ENCODE measurements around the gene RAB17.

RAB17 gene, protein sequence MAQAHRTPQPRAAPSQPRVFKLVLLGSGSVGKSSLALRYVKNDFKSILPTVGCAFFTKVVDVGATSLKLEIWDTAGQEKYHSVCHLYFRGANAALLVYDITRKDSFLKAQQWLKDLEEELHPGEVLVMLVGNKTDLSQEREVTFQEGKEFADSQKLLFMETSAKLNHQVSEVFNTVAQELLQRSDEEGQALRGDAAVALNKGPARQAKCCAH

DNA sequence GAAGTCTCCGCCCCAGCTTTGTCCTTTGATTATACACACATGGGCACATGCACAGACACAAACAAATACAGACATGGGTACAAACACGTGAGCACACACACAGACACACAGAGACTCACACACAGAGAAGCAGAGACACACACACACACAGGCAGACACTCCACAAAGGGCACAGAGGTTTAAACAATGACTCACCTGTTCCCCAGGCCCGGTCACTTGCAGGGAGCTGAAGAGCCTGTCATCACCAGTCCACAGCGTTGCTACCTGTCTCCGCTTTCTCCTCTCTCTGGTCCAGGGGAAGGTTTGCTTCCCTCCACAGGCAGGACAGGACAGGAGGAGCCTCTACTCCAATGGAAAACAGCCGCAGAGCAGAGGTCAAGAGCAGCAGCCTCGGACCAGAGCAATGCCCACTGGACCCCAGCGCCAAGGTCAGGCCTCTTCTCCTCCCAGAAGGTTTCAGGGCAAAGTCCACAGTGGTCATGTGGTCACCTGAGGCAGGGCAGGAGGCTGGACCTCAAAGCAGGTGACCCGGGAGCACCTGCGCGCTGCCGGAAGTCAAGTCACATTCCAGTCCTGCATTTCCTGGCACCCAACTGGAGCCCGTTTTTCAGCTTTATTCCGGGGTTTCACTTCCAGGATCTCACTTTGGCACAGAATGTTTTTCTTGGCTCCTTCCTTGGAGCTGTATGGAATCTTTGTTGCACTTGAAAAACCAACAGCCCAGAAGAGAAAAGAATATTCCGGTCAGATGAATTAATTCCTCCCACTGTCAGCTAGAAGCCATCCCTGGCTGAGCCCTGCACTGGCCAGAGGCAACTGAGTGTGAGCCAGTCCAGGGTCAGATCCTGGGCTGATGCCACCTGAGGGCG, at the start of gene RAB17:
RAB17 (minus strand) TSS at position 463 of the 869 bp plus-strand sequence. CDS start 4,580 bp downstream, outside the sequence.
- DNase-seq (ENCODE audit: low spot score), result peak; percentile 94

DNA sequence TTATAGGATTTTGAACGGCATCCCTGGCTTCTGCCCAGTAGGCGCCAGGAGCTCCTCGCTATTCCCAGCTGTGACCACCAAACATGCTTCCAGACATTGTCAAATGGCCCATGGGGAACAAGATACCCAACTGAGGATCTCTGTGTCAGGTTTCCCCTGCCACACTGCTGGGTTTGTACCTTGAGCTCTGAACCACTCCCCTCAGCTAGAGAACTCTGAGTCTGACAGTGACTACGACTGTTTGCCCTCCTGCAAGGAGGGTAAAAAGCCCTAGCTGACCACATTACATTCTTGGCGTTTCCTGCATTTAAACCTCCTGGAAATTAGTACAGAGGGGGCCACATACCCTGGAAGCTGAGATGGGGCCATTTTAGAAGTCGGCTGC, 49.3 kb upstream of the RAB17 start:
- DNase-seq (ENCODE audit: low spot score), result no peak

DNA sequence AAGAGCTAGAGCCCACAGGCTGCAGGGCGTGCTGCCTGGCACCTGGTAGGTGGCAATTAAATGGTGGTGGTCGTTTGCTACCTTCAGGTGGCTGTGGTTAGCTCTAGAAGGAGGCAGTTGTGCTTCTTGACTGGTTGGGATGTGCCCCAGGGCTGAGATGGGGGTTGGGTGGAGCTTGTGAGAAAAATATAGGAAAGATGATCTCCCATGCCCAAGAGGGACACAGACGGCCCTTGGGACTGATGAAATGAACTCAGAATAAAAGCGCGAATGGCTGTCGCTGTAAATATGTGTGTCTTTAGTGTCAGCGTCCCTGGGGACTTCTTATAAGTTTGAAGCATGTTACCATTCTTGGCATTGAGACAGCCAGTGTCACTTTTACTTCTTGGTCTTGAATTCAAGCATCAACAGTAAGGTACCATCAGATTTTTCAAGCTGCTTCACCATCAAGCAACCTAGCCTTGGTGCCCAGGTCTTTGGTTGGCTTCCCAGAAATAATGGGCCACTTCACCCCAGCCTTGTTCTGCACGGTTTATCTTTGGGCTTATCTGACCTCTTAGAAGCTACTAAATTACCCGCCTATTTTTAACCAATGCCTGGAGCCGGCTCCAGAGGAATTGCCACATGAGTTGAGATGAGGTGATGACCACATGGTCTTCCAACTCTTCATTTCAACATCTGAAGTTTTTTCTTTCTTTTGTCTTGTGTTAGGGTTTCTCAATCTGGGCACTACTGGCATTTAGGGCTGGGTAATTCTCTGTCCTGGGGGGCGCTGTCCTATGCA, 48.7 kb upstream of the RAB17 start:
- no peak for DNase-seq (ENCODE audit: low spot score)

DNA sequence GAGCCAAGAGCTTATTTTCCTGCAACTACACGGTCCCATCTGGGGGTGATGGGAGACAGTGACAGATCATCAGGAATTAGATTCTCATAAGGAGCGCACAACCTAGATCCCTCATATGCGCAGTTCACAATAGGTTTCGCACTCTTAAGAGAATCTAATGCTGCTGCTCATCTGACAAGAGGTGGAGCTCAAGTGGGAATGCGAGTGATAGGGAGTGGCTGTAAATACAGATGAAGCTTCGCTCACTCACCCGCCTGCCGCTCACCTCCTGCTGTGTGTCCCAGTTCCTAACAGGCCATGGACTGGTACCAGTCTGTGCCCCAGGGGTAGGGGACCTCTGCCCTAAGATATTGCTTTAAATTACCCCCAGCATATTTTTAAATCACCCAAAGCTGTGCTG, 47.6 kb upstream of the RAB17 start:
- DNase-seq (ENCODE audit: low spot score), result no peak

DNA sequence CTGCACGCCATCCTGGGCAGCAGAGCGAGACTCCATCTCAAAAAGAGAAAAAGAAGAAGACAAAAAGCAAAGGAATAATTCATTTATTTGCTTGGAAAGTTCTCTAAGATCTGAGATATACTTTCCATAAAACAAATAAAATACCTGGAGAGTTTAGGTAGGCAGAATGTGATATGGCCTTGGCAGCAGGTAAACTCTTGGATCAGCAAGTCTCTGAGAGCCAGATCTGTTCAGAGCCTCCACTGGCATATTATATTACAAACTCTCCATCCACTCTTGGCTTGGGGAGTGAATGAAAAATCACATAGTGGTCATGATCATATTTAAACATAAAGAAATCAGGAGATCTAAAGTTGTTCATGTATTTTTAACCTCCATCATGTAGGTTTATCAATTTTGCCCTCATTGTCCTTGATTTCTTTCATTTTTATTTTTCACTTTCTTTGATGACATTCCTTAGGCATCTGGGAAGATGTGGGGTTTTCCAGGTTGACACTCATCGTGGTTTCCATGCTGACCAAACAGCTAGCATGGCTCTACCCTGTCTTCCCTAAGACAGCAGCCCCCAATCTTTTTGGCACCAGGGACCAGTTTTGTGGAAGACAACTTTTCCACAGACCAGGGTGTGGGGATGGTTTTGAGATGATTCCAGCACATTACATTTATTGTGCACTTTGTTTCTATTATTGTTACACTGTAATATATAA, 47.0 kb upstream of the RAB17 start:
- no peak for DNase-seq (ENCODE audit: low spot score)

DNA sequence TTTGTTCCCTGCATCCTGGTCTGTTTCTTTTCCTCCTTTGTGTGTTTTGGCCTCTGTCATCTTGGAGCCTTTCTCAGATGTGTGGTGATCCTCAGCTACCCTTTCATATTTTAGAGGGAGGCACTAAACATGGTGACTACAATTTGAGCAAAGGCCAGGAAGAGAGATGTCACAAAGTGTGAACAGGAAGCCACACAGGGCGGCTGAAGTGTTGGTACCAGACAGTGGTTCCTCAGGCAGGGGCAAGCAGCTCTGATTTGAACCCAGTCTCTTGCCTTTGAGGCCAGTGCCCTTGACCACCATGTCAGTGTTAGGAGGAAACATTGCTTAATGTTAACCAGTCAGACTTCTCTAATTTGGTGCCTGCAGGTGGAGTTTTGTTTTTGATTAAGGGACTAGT, 46.0 kb upstream of the RAB17 start:
- DNase-seq (ENCODE audit: low spot score), result no peak

DNA sequence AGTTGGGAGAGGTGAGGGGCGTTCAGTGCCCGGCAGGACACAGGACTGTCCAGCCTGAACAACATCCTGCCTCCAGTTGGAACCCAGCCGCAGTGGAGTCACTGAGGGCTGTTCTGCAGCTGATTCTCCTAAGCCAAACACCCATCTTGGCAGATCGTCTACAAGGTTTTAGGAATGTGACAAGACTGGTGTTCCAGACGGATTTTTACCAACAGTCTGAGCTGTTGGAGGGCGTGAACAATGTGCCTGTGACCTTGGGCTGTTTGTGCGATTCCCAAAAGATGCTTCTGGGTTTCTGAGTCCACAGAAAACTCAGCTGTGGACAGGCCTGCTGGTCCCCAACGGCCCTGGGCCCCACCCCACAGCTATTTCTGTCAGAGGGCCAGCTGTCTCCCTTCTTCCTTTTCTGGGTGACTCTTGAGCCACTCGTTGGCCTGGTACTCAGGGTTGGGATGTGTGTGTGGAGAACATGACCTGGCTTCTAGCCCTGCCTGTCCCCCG, 42.6 kb upstream of the RAB17 start:
- DNase-seq (ENCODE audit: low spot score), result no peak

DNA sequence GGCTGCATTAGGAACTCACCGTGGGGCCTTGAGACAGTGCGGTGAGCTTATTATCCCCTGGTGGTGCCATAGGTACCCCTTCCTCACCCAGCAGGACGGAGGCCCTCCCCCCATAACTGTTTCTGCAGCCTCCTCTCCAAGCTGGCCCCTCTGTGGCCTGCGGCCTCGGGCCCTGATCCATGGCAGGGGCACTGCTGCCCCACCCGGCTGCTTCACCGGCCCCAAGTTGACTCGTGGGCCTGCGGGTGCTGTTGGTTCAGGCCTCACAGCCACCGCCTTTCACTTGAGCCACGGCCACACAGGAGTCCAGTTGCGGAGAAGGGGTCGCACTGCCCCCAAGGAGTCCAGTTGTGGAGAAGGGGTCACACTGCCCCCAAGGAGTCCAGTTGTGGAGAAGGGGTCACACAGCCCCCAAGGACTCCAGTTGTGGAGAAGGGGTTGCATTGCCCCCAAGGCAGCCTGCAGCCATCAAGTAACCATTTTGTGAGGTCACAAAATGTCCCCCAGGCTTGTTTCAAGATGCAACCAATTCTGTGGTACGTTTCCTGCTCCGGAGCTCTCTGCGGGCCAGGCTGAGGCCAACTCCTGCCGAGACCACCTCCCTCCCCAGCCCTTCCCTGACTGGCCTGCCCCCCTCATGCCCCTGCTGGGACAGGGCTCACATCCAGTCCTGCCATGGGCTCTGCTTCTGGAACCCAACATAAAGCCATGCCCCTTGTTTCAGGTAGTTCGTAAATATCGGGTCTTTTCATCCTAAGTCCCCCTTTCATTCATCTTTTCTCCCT, 41.5 kb upstream of the RAB17 start:
- DNase-seq (ENCODE audit: low spot score), result no peak

DNA sequence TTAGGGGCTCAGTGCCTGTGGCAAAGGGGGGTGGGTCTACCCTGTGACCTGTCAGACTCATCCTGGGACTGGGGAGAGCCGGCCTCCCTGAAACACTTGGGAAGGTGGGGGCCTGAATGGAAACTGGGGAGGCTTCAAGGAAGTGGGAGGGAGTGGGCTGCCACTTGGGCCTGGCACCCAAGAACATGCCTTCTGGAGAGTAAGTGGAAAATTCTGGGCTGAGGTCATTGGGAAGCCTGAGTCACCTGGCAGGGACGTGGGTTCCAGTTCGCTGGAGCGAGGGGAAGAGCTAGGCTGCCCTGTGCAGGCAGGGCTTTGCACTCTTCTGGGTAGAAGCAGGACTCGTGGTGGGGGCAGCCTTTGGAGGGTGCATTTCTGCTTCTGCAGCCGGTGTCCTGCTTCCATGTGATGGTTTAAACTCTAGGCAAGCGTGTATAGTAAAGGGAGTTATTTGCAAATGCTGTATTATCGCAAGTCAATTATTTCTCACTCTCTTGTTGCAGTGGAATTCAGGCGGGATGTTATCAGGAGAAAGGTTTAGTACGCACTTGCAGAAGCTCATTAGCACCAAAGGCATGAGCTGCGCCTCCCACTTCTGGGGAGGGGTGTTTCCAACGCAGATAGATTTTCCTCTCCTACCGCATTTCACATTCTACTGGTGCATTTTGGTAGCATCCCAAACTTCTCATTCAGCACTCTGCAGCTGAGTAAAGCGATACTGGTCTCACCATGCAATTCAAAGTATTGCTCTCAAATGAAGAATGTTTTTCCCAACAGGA, 40.7 kb upstream of the RAB17 start:
- DNase-seq (ENCODE audit: low spot score), result no peak

DNA sequence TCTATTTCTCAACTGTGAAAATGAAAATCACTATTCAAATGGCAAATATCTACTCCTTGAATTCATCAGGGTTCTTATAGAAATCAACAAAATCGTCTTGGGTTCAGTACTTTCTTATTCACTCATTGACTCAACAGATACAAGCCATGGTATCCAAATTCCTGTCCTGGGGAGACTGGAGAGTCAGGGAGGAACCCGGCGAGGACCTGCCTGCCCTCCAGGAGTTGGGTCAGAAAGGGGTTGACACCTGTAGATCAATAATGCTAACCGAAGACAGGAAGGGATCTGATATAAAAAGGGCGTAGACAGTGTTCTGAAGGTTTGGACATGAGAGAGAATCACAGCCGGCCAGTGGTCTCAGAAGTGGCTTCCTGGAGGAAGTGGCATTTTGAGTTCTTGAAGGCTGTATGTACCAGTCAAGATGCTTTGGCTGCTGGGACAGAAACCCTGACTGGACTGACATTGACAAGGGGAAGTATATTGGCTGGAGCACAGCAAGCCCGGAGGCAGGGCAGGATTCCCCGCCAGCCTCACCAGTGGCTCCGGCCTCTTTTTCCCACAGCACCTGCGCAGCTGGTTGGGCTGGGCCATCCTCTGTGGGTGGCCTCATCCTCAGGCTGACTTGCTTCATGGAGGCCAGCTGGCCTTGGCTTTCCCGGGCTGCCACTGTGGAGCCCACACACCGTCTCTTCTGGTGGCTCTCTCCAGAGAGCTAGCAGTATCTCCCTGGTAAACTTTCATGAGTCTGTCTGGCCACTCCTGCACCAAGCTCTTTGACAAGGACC, 39.9 kb upstream of the RAB17 start:
- no peak for DNase-seq (ENCODE audit: low spot score)

DNA sequence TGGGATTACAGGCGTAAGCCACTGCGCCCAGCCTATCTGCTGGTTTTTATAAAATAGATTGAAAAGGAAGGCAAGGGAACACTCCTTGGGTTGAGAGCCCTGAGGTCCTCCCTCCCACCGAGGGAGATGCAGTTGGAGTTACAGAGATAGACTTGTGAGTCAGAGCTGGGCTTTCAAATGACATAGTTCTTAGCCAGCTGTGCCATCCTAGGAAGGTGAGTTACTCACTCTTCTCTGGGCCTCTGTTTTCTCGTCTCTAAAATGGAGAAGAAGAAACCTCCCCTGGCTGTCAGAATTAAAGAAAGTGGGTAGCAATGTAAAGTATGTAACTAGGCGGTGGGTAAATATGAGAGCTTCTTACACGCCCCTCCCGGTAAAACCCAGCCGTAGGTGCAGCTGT, 39.2 kb upstream of the RAB17 start:
- no peak for DNase-seq (ENCODE audit: low spot score)

DNA sequence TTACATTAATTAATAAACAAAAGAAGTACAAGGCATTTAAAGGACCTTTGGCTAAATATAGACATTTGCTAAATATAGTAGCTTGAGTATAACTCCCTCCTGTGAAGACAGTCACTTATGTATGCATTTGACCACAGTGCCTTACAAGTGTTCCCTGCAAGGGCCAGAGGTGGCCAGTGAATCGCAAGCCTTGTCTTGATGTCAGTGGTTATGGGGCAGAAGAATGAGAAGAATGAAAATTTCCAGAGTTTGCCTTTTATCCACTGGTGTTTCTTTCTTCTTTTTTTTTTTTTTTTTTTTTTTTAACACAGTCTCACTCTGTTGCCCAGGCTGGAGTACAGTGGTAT, 38.6 kb upstream of the RAB17 start:
- DNase-seq (ENCODE audit: low spot score), result no peak

DNA sequence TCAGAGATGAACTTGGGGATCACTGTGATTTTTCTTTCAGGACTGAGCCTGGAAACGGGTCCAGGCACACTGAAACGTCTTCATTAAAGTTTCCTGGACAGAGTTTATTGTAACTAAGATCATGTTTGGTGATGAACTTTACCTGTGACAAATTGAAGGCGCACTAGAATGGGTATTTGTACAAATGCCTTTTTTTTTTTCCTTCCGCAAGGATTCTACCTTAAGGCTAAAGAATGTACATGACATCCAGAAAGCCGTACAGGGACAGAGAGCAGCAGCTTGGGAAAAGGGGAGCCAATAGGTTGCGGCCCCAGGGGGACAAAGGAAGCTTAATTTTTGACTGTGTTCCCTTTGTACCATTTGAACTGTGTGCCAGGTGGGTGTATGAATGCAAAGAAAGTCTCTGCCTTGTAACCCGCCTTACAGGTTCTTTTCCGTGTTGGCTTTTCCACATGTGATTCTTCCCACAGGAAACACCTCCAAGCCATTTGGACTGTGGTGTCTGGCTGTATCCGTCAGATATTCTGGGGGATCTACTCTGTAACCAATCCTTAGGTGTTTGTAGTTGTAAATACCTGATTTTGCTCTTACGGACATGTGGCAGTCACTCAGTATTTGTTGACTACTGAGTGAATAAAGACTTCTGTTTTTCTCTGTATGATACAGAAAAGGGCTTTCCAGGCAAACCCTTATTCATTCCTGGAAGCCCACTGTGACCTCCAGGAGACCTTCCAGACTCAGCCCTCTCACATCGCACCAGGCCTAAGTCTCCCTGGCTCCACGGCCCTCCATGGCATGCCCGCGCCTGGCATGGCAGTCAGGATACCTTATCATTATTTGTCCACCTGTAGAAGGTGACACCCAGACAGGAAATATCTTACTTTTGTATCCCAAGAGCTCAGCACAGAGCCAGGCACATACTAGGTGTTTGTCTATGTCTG, 38.0 kb upstream of the RAB17 start:
- no peak for DNase-seq (ENCODE audit: low spot score)

DNA sequence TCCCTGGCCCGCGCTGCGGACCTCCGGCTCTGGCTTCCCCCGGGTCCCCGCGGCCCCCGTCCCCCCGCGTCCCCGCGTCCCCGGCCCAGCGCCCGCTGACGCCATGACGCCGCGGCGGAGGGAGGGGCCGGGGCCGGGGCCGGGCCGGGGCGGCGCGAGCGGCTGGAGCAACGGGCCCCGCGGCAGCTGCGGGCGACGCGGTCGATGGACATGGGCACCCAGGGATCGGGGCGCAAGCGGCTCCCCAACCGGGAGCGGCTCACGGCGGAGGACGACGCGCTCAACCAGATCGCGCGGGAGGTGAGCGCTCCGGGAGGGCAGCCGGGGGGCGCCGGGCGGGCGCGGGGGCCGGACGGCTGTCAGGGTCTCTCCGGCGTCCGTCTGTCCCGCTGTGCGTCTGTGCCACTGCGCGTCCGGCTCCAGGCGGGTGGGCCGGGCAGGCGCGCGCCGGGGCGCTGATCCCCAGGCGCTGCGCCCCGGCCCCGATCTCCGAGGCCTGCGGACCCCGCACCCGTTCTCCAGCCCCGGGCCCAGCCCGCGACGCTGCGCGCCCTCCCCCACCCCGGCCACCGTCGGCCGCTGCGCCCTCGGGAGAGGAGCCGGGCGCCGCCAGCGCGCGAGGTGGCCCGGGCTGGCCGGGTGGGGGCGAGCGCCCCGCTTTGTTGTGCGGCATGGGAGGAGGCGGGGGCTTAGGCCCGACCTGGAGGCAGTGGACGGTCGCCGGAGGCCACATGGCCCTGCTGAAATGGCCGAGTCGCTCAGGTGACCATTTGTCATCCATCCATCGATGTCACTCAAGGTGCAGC, 37.1 kb upstream of the RAB17 start, which contains the start of gene LRRFIP1:
LRRFIP1 (plus strand) TSS at position 147 of the 806 bp plus-strand sequence; CDS start at position 205, 58 bp downstream.
- DNase-seq (ENCODE audit: low spot score), result no peak

DNA sequence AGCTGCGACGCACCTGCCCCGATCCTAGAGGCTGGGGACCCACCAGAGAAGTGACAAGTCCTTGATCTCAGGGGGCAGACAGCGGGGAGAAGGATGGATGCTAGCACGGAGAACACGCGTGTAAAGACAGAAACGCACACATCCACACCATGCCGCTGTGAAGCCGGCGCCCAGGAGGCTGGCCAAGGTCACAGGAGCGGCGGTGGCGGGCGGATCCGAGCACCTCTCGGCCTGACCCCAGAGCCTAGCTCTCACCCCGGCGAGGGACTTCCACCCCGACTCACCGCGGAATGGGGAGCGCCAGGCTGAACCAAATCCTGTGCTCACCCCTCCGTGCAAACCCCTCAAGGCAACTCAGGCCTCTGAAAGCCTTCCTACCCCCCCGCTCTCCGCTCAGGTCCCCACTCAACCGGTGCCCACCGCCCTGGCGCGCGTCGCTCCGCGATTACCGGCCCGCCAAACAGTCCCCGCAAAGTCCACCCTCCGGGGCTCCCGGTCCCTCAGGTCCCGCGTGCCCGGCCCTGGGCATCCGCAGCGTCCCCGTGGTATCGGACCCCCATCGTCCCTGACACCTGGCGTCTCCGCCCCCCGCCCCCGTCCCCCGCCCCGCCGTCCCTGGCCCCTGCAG, 36.4 kb upstream of the RAB17 start:
- DNase-seq (ENCODE audit: low spot score), result no peak

DNA sequence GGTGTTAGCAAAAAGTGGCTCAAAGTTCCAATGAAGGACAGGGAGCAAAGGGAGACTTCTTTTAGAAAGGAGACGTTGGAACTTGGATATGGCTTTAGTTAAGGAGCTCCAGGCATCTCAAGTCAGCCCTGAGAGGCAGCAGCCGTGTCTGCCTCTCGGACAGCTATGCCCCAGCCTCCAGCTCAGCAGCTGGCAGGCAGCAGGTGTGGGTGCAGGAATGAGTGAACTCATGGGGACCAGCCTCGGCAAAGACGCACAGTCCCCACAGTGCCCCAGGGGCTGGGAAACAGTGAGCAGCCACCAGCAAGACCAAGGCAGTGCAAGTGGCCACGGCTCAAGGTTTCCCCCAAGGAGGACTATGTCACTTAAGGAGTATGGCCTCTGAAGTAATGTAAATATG, 35.2 kb upstream of the RAB17 start:
- no peak for DNase-seq (ENCODE audit: low spot score)

DNA sequence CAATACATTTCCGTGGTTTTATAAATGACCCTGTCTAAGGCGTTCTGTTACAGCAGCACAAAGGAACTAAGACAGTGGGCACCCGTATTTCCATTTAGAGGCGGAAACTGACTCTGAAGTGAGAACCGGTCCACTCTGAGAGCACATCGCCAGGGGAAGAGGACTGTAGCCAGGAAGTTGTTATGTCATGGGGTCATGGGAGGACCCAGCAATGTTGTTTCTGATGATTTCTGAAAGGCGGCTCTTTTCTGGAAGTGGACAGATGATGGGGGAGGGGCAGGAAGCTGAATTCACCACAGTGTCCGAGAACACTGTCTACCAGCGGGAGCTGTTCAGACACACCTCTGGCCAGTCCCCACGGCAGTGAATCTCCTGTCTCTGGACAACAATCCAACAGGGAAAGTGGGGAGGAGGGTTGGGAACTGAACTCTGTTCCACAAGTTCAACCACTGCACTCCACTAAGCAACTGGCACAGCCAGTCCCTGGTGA, 34.7 kb upstream of the RAB17 start:
- no peak for DNase-seq (ENCODE audit: low spot score)
